Measurements from ENCODE around the gene UROS.

UROS gene

GRCh38 chr10:125788156-125789034, 34.7 kb downstream of the UROS start:
- no peak for DNase-seq (ENCODE audit: low spot score)

GRCh38 chr10:125785791-125786190, 37.3 kb downstream of the UROS start:
- DNase-seq (ENCODE audit: low spot score) = no peak

- no peak for DNase-seq (ENCODE audit: low spot score)
Measured at GRCh38 chr10:125783957-125784356, 39.1 kb downstream of the UROS start.

GRCh38 chr10:125783408-125783807, 39.6 kb downstream of the UROS start:
- DNase-seq (ENCODE audit: low spot score) = no peak

- no peak for DNase-seq (ENCODE audit: low spot score)
Measured at GRCh38 chr10:125782616-125783015, 40.4 kb downstream of the UROS start.

GRCh38 chr10:125782054-125782453, 41.0 kb downstream of the UROS start:
- no peak for DNase-seq (ENCODE audit: low spot score)

GRCh38 chr10:125781374-125781773, 41.7 kb downstream of the UROS start:
- no peak for DNase-seq (ENCODE audit: low spot score)

- no peak for DNase-seq (ENCODE audit: low spot score)
Measured at GRCh38 chr10:125779403-125780327, 43.4 kb downstream of the UROS start.

- DNase-seq (ENCODE audit: low spot score) = no peak
Measured at GRCh38 chr10:125778556-125778955, 44.5 kb downstream of the UROS start.

- no peak for DNase-seq (ENCODE audit: low spot score)
Measured at GRCh38 chr10:125777806-125778205, 45.3 kb downstream of the UROS start.

GRCh38 chr10:125775491-125776106, 47.5 kb downstream of the UROS start, which contains the start of gene MMP21:
MMP21 (minus strand) TSS chr10:125775821; CDS start chr10:125775821, 0 bp downstream.
- DNase-seq (ENCODE audit: low spot score) = no peak

GRCh38 chr10:125774581-125775191, 48.4 kb downstream of the UROS start:
- DNase-seq (ENCODE audit: low spot score) = no peak

- DNase-seq (ENCODE audit: low spot score) = no peak
Measured at GRCh38 chr10:125773687-125774543, 49.1 kb downstream of the UROS start.

- no peak for DNase-seq (ENCODE audit: low spot score)
Measured at GRCh38 chr10:125772864-125773180, 50.2 kb downstream of the UROS start.

- no peak for DNase-seq (ENCODE audit: low spot score)
Measured at GRCh38 chr10:125772112-125772863, 50.8 kb downstream of the UROS start.

GRCh38 chr10:125770844-125771243, 52.2 kb downstream of the UROS start:
- DNase-seq (ENCODE audit: low spot score) = no peak

GRCh38 chr10:125769175-125769574, 53.9 kb downstream of the UROS start:
- no peak for DNase-seq (ENCODE audit: low spot score)

GRCh38 chr10:125768219-125768855, 54.7 kb downstream of the UROS start:
- no peak for DNase-seq (ENCODE audit: low spot score)

- no peak for DNase-seq (ENCODE audit: low spot score)
Measured at GRCh38 chr10:125766511-125766910, 56.5 kb downstream of the UROS start.

- no peak for DNase-seq (ENCODE audit: low spot score)
Measured at GRCh38 chr10:125765835-125766234, 57.2 kb downstream of the UROS start.
